Uterus (tissue), 4 donors: Measurements from ENCODE around the gene ARID2. TPM values are rescaled to one million over a fixed set of nuclear protein-coding genes. Genes with fewer than 3 reads are reported as not detected.

Experiments used
- DNase-seq, 2 donors: peaks; one replicate each; pipeline ENCODE4 v3.0.0-alpha.2; 2019 to 2020
- H3K27ac ChIP-seq, 2 donors: fragments of 200-600 bp; sonication (generic); 1 replicate in 1 of 2; 2 replicates in 1 of 2; pipeline ENCODE4 v1.5.1; 2016 to 2018
- H3K27me3 ChIP-seq, 2 donors: fragments of 200-600 bp; sonication (generic); one replicate each; pipeline ENCODE4 v1.5.1; 2018 to 2019; ENCODE audit warnings: control low read depth in 1 of 2
- H3K36me3 ChIP-seq, 2 donors: fragments of 200-600 bp; sonication (generic); one replicate each; pipeline ENCODE4 v1.5.1; 2019; ENCODE audit warnings: control low read depth in 1 of 2
- H3K4me1 ChIP-seq, 2 donors: fragments of 200-600 bp; sonication (generic); one replicate each; pipeline ENCODE4 v1.5.1; 2018 to 2019; ENCODE audit warnings: control low read depth in 1 of 2
- H3K4me3 ChIP-seq, 2 donors: fragments of 200-600 bp; sonication (generic); 1 replicate in 1 of 2; 2 replicates in 1 of 2; pipeline ENCODE4 v1.5.1; 2018 to 2019; ENCODE audit warnings: mild to moderate bottlenecking in 1 of 2
- H3K9me3 ChIP-seq, 2 donors: fragments of 200-600 bp; sonication (generic); one replicate each; pipeline ENCODE4 v1.5.1; 2019; ENCODE audit warnings: control low read depth in 1 of 2
- CTCF ChIP-seq, 4 experiments: fragments of 200-600 bp in 2 of 4; fragments of 450-650 bp in 2 of 4; sonication (generic) in 2 of 4; IDR thresholded peaks; one replicate each; pipeline ENCODE4 v1.5.1; 2016 to 2019; ENCODE audit warnings: antibody characterized with exemption in 4 of 4, mild to moderate bottlenecking in 2 of 4, moderate library complexity in 1 of 4
- POLR2A ChIP-seq, 2 donors: fragments of 450-650 bp; IDR thresholded peaks; one replicate each; pipeline ENCODE4 v1.6.1; 2016; ENCODE audit warnings: antibody characterized with exemption in 2 of 2, mild to moderate bottlenecking in 1 of 2, moderate library complexity in 1 of 2
- intact Hi-C: fragments of 100-400 bp; cut with DNase I; formaldehyde crosslinking; loops from one replicate; pipeline ENCODE4 v1.15.1; 2023; ENCODE audit warnings: low total_unique reads
- total RNA-seq, 4 donors: library from RNA; depleted of rRNA in 3 of 4; stranded (reverse); fragments of >200 nt in 3 of 4; gene quantifications; one replicate each; pipeline versions ENCODE4 v1.1.0 to v1.2.4, GENCODE V29; 2014 to 2023
- donor health status: DM: yes; HTN: yes; CAD: no.

ARID2 gene
- total RNA-seq, 4 donors from 2014 or later = 24.3 to 112 (median 56.8) TPM

DNA sequence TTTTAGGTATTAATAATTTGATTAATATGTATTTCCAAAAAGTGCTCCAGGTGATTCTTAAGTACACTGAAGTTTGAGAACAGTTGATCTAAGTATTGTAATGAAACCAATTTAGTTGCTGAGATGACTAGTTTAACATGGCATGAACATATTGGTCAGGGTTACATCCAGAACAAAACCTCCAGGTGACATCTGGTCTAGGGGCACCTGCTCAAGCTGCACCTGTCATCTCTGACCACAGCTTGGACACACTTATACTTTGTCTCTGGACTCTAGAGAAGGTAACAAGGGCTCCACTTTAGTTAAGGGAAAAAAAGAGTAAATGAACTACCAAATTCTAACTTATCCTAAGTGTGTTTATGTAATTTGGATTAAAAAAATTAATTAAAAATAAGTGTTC is 8.1 kb downstream of the ARID2 start:
- H3K4me1 ChIP-seq = peaks cover 0 to 11% of the 10 kb centered on the region in 2 donors
- no peaks in the 10 kb centered on the region for H3K36me3 ChIP-seq
- H3K4me3 ChIP-seq = no peak overlapping the region
- H3K27ac ChIP-seq = no peak overlapping the region
- TF ChIP-seq POLR2A (IDR thresholded peaks at IDR 0.05) = no peak
- no peak for TF ChIP-seq CTCF (IDR thresholded peaks at IDR 0.05)
- no peaks in the 10 kb centered on the region for H3K9me3 ChIP-seq
- no peaks in the 10 kb centered on the region for H3K27me3 ChIP-seq
- intact Hi-C loops = no loop called here
- no peak for DNase-seq

- H3K9me3 ChIP-seq = no peaks in the 10 kb centered on the region
- intact Hi-C loops = no loop called here
- DNase-seq = no peak
- no peaks in the 10 kb centered on the region for H3K27me3 ChIP-seq
- no peak overlapping the region for H3K27ac ChIP-seq
- no peaks in the 10 kb centered on the region for H3K36me3 ChIP-seq
- no peaks in the 10 kb centered on the region for H3K4me1 ChIP-seq
- no peak overlapping the region for H3K4me3 ChIP-seq
- no peak for TF ChIP-seq CTCF (IDR thresholded peaks at IDR 0.05)
- no peak for TF ChIP-seq POLR2A (IDR thresholded peaks at IDR 0.05)
These were observed 13.1 kb downstream of the ARID2 start for GRCh38 chr12:45742590-45742989.

- H3K27me3 ChIP-seq = no peaks in the 10 kb centered on the region
- no peak overlapping the region for H3K4me3 ChIP-seq
- no peaks in the 10 kb centered on the region for H3K4me1 ChIP-seq
- H3K36me3 ChIP-seq = no peaks in the 10 kb centered on the region
- DNase-seq = no peak
- no peaks in the 10 kb centered on the region for H3K9me3 ChIP-seq
- intact Hi-C loops = no loop called here
- TF ChIP-seq CTCF (IDR thresholded peaks at IDR 0.05) = no peak
- TF ChIP-seq POLR2A (IDR thresholded peaks at IDR 0.05) = no peak
- H3K27ac ChIP-seq = no peak overlapping the region
These were observed 13.7 kb downstream of the ARID2 start for GRCh38 chr12:45743247-45743646.

- TF ChIP-seq POLR2A (IDR thresholded peaks at IDR 0.05) (no peak), CTCF (IDR thresholded peaks at IDR 0.05) (no peak)
- Histone ChIP-seq H3K9me3 (no peaks in the 10 kb centered on the region), H3K27me3 (no peaks in the 10 kb centered on the region), H3K4me3 (no peak overlapping the region), H3K4me1 (no peaks in the 10 kb centered on the region), H3K27ac (no peak overlapping the region), H3K36me3 (no peaks in the 10 kb centered on the region)
- DNase-seq = no peak
- intact Hi-C loops = no loop called here
These were observed 16.4 kb downstream of the ARID2 start for GRCh38 chr12:45745861-45746277.

GRCh38 chr12:45756666-45757065 is 27.2 kb downstream of the ARID2 start:
- Histone ChIP-seq H3K27me3 (no peaks in the 10 kb centered on the region), H3K4me3 (no peak overlapping the region), H3K36me3 (no peaks in the 10 kb centered on the region), H3K9me3 (no peaks in the 10 kb centered on the region), H3K27ac (no peak overlapping the region), H3K4me1 (peaks cover 0 to 6% of the 10 kb centered on the region in 2 donors)
- intact Hi-C loops = no loop called here
- DNase-seq = no peak
- TF ChIP-seq POLR2A (IDR thresholded peaks at IDR 0.05) = no peak

GRCh38 chr12:45757172-45757571 is 27.7 kb downstream of the ARID2 start:
- TF ChIP-seq CTCF (IDR thresholded peaks at IDR 0.05) (no peak), POLR2A (IDR thresholded peaks at IDR 0.05) (no peak)
- H3K36me3 ChIP-seq = no peaks in the 10 kb centered on the region
- intact Hi-C loops = no loop called here
- no peak overlapping the region for H3K4me3 ChIP-seq
- peaks cover 0 to 6% of the 10 kb centered on the region in 2 donors for H3K4me1 ChIP-seq
- DNase-seq = no peak
- no peaks in the 10 kb centered on the region for H3K9me3 ChIP-seq
- H3K27ac ChIP-seq = no peak overlapping the region
- no peaks in the 10 kb centered on the region for H3K27me3 ChIP-seq
